ENCODE data around the gene TAS2R41.
A peak's percentile ranks its signal among the peaks of the same experiment; 100 is the strongest.
"Not testable (repeated sequence)": the region's sequence is repeated elsewhere in the genome, so short reads cannot be mapped to it uniquely, and the experiment has no call there.

TAS2R41 gene

DNA sequence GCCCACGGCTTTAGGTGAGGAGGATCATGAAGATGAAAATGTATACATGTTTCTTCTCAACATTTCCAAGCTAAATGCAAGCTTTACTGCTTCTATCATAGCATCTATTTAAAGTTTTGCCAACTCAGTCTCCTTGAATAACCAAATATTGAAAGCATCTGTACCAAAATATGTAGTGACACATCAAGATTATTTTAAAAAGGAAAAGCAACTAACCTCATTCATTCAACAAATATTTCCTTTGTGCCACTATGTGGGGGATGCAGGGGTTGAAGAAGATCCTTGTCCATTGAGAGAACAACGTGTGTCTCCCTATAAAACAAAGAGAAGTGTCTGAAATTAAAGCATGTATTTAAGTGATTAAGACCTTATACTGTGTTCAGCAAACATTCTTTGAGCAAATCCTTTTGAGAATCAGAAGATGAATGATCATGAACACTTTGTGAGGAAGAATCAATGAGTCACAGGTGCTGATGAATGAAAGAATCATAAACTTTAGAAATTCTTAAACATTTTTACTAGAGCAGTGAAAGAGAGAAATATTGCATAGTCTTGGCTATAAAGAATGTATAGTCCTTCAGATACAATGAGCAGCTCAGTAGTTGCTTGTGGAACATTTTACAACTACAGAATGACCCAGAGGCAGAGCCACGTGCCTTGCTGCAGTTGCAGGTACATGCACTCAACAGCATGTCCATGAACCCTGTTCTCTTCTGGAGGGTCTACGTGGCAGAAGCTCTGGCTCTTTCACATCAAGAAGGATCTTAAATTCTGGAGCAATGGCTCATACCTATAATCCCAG lies 20.5 kb upstream of the TAS2R41 start:
- no peak for DNase-seq (ENCODE audit: low spot score)

DNA sequence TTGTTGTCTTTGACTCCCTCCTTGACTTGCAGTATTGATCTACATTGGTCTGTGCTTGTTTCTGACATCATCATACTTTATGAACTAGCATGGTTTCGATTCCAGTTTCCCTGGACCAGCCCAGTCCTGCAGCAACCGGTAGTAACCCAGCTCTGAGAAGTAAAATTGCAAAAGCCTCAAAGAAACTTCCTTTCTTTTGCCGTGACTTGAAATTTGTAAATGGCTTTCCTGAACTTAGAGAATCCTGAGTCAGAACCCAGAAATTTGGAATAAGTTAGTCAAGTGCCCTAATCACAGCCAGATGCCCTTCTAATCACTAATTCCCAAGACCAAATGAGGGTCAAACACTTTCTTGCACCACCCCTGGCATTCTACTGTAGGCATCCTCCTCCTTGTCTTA lies 19.4 kb upstream of the TAS2R41 start:
- DNase-seq (ENCODE audit: low spot score) = no peak

DNA sequence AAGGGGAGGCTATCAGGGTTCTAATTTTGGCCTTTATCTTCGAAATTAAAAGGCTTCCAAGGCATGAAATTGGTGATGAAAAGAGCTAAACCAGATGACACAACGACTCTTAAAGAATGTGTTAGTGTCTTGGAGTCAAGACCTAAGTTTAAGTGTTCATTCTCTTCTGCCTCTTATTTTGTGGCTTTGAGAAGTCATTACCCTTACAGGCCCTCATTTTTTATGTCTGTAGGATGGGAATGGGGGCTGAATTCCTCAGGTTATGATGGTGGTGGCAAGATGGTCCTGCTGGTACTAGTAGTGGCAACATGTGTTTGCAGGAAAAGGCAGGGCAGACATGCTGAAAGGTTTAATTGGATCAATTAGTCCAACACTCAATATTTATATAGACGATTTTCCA lies 19.0 kb upstream of the TAS2R41 start:
- DNase-seq (ENCODE audit: low spot score) = no peak

DNA sequence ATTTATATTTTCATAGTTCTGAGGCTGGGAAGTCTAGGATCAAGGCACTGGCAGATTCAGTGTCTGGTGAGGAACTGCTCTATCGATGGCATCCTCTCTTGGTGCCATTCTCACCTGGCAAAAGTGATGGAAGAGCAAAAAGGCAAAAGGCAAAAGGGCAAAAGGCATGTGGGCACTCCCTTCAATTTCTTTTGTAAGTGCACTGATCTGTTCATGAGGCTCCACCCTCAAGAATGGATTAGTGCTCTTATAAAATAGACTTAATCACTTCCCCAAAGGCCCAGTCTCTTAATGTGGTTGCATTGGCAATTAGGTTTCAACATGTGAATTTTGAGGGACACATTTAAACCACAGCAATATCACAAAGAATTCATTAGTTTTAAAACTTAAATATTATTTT lies 18.3 kb upstream of the TAS2R41 start:
- no peak for DNase-seq (ENCODE audit: low spot score)

DNA sequence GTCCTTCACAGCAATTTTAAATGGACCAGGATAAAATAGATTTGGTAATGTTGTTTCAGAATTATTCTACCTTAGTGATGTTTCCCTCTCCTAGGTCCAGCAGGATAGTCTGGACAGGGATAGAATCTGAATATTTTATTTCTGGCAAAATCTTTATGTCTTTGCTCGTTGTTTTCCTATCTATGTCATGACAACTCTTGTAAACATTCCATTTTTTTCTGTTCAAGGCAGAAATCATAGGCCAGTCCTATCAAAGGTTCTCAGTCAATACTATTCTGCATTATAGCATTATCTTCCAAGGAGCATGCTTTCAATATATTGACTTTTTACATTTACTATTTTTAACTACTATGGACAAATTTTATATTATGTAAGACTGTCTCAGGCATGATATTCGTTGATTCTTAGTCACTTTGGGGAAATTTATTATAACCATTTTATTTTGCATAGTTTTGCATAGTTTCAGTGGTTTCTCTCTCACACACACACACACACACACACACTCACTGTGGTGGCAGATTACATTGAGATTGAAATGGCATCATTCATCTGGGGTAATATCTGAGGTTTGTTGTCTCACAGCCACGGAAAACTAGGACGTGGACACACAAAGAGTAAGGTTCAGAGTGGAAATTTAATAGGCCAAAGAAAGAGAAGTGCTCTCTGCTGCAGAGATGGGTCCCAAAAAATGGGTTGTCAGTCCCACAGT lies 17.2 kb upstream of the TAS2R41 start:
- no peak for DNase-seq (ENCODE audit: low spot score)

DNA sequence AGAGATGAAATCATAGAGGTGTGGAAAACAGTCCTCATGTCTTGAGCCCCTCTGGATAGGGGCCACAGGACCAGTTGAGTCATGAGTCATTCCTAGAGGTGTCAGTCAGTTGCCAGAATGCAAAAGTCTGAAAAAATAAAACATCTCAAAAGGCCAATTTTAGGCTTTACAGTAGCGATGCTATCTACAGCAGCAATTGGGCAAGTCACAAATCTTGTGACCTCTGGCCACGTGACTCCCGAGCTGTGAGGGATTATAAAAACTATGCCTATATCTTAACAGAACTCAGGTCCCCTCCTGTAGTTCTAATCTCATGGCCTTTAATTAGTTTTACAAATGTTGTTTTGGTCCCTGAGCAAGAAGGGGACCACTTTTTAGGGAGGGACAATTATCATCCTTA lies 15.6 kb upstream of the TAS2R41 start:
- DNase-seq (ENCODE audit: low spot score) = no peak

DNA sequence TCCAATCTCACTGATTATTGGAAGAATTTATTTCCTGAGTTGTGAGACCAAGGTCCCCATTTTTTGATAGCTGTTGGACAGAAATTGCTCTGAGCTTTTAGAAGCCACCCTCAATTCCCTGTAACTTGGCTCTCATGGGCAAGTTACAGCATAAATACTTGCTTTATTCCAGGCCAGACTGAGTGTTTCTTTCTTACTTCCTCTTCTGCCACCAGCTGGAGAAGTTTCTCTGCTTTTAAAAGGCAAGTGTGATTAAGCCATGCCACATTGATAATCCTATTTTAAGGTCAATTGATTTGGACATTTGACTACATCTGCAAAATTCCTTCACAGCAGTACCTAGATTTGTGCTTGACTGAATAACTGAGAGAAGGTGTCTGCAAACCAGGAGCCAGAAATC lies 14.1 kb upstream of the TAS2R41 start:
- DNase-seq (ENCODE audit: low spot score) = peak; percentile 13

DNA sequence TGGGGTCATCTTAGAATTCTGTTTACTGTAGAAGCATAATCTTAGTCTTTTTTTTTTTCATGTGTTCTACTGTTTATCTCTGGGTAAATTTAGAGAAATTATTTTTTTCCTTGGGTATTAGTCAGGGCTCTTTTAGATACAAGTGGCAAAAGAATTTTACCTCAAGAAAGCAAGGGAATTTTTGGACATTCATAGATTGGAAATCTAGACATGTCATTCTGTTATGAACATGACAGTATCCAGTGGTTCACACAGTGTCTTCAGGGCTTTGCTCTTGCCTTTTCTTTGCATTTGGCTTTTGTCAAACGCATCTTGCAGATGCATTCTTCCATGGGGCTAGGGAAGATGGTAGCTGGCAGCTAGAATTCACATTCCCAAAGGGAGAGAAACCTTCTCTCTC lies 13.7 kb upstream of the TAS2R41 start:
- no peak for DNase-seq (ENCODE audit: low spot score)

DNA sequence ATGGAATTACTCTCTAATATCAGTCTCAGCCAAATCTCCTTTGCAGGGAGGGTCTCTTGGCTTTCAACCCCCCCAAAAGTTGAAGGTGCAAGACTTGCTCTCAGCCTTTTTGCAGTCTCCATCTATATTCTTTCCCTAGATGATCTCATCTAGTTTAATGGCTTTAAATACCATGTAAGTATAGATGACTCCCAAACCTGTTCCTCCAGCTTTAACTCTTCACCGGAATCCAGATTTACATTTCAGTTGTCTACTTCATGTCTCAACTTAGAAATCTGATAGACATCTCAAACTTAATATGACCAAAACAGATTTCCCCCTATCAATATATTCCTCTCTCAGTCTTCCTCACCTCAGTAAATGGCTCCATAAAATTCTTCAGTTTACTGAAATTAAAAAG lies 9.9 kb upstream of the TAS2R41 start:
- DNase-seq (ENCODE audit: low spot score) = no peak

DNA sequence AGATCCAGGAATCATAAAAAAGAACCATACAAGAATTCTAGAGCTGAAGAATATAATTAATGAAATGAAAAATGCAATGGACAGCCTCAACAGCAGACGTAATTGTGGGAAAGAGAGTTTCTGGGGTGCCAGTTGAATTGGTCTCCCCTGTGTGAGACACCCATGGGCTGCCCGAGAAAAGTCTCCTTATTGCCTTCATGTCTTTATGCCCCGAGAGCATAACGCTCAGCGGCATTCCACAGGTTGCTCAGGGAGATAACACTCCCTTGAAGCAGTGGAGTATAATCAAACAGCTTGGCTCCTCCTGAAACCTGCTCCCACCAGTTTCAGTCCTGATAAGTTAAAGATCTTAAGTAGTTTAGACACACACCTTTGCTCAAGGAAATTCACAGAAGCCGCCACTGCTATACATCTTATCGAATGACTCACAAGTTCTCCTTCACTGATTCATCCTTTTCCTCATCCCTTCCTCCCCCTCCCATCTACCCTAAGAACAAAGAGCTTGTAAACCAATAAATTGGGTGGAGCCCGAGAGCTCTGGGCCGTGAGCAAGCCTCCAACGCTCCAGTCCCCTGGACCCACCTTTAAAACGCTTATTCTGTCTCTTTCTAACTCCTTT lies 5.5 kb upstream of the TAS2R41 start:
- DNase-seq (ENCODE audit: low spot score) = not testable (repeated sequence)

DNA sequence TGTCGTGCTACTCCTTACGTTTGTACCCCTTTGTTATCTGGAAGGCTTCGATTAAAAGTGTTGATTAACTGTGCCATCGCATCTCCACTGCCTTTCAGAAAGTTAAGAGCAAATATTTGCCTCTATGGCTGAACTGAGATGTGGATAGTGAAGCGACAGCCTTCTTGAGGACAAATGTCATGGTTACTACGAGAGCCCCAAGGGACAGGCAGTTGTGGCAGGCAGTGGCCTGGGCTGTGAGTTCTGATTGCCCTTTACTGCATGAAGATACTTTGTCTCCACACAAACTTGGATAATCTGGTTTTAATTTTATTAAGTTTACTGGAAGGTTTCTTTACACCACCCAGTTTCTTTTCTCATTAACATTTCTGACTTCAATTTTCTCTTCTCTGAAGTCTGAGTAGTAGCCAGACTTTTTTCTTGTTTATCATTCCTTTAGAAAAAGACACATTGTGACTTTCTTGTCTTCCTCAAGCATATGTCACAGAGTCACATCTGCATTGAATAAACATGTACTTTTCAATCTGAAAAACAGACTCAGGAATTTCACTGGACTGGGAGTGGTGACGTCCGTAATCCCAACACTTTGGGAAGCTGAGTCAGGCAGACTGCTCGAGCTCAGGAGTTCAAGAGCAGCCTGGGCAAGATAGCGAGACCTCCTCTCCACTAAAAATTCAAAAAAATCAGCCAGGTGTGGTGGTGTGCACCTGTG lies 1.5 kb downstream of the TAS2R41 start:
- DNase-seq (ENCODE audit: low spot score) = no peak

DNA sequence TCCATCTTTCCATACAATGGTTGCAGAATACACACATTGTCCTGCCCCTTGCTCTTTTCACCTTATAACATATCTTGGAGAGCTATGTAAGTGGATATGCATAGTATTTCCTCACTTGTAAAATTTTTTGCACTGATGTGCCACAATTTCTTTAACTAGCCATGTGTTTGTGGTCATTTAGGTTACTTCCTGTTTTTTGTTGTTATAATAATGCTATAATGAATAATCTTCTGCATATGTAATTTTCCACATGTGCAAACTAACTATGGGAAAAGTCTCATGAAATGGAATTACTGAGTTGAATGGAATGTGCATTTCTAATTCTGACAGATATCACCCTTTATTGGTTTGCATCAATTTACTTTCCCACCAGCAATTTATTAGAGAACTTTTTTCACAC lies 2.8 kb downstream of the TAS2R41 start:
- DNase-seq (ENCODE audit: low spot score) = no peak

DNA sequence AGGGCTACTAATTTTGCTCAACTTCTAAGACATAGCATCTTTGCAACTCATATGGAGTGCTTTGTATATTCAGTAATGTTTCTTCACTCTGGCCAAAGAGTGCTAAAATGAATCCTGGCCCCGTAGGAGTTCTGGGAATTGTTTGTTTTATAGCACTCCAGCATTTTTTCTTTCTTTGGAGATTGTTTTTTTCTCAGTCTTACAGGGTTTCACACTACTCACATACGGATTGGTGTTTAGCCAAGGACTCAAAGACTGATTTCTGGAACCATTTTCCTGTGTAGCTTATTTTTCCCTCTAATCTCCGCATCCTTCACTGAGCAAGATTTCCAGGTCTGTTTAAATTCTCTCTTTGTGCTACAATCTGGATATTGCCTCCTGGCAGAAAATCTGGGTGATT lies 6.4 kb downstream of the TAS2R41 start:
- DNase-seq (ENCODE audit: low spot score) = no peak

DNA sequence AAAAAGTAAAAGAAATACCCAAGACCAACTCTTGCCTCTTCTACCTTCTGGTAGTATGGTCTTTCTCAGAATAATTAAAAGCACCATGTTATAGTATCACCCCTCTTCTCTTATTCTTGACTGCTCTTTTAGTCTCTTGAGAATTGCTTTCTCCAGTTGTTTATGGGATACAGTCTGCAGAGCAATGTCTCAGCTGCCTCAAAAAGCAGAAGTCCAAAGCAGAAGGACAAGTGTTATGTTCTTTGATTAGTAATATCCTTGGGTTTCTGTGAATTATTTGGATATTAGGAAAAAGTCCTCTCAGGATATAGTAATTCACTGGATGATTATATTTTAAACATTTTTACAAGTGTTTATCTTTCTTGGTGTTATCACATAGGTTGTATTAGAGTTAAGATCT lies 7.4 kb downstream of the TAS2R41 start:
- no peak for DNase-seq (ENCODE audit: low spot score)

DNA sequence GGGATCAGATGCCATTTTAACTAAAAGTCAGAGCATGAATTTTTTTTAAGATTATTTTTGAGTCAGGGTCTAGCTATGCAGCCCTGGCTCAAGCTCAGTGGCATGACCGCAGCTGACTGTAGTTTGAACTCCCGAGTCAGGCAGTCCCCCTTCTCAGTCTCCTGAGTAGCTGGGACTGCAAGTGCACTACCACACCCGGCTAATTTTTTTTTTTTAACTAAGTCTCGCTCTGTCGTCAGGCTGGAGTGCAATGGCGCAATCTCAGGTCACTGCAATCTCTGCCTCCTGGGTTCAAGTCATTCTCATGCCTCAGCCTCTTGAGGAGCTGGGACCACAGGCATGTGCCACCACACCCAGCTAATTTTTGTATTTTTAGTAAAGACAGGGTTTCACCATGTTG lies 7.8 kb downstream of the TAS2R41 start:
- DNase-seq (ENCODE audit: low spot score) = no peak

DNA sequence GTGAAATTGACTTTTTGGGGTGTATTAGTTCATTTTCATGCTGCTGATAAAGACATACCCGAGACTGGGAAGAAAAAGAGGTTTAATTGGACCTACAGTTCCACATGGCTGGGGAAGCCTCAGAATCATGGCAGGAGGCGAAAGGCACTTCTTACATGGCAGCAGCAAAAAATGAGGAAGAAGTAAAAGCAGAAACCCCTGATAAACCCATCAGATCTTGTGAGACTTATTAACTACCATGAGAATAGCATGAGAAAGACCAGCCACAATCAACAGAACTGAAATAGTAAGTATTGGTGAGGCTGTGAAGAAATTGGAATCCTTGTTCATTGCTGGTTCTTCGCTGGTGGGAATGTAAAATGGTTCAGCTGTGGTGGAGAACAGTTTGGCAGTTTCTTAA lies 8.6 kb downstream of the TAS2R41 start:
- DNase-seq (ENCODE audit: low spot score) = not testable (repeated sequence)

DNA sequence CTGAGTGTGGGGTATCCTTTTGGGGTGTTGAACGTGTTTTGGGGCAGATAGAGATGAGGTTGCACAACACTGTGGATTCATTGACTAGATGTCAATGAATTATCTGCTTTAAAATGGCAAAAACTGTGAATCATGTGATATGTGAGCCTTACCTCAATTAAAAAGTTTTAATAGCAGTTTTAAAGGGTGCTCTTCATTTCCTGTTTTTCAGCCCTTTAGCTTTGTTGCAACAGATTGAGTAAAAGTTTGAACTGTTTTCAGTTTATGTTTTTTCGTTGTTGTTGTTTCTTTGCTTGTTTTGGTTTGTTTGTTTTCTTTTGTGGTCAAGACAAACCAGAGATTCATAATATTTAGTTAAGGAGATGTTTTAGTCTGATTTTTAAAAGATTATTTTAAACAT lies 9.4 kb downstream of the TAS2R41 start:
- no peak for DNase-seq (ENCODE audit: low spot score)

DNA sequence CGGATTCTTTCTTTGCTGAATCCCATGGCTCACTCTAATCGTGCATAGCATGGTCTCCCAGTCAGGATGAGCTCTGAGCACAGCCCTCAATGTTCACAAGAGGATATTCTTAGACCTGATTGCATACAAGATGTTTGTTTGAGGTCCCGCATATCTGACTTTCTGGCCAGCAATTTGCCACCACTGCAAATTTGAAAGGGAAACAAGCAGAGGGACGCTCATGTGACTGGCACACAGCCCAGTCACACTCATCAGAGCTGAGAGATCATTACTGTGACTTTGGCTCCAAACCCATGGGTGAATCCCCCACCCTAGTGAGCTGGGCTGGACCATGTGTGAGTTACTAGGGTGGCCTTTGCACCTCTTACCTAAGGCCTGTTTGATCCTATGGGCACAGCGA lies 9.9 kb downstream of the TAS2R41 start:
- DNase-seq (ENCODE audit: low spot score) = no peak

DNA sequence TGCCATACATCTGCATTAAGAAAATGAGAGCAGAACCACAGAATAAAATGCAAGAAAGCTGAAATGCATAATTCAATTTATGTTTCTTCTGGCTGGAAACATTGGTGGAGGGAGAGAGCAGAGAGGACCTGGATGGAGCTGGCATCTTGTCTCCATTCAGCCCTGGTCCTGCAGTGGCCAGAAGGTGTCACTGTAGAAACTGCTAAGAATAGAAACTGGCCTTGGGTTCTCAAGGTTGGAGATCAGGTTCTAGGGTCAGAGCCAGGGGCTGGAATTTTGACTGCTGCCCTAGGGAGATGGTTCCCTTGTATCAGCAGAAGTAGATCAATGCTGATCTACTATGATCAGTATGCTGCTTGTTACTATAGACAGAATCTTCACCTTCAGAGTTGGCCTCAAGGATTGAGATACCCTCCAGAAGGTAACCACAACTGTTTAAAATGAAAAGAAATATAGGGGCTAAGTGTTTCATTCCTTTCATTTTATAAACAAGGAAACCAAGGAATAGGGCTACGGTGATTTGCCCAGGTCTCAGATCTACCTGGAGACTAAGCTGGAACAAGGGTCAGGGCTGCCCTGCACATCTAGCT lies 13.1 kb downstream of the TAS2R41 start:
- DNase-seq (ENCODE audit: low spot score) = no peak

DNA sequence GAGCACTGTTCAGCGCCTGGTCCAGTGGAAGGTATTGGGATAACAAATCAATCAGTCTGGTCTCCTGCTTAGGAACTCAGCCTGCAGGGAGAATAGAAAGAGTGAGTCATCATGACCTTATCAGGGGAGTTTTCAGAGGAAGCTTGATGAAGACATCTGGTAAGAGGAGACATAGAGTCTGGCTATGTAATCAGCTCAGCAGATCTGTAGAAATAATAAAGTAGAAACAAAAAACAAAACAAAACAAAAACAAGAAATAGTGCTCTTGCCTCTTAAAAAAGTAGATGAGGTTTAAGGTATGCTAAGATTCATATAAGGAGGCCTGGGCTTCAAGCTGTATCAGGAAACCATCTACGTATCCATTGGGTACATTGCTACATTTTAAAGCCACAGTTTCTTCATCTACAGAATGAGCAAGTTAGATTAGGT lies 14.4 kb downstream of the TAS2R41 start:
- DNase-seq (ENCODE audit: low spot score) = no peak

DNA sequence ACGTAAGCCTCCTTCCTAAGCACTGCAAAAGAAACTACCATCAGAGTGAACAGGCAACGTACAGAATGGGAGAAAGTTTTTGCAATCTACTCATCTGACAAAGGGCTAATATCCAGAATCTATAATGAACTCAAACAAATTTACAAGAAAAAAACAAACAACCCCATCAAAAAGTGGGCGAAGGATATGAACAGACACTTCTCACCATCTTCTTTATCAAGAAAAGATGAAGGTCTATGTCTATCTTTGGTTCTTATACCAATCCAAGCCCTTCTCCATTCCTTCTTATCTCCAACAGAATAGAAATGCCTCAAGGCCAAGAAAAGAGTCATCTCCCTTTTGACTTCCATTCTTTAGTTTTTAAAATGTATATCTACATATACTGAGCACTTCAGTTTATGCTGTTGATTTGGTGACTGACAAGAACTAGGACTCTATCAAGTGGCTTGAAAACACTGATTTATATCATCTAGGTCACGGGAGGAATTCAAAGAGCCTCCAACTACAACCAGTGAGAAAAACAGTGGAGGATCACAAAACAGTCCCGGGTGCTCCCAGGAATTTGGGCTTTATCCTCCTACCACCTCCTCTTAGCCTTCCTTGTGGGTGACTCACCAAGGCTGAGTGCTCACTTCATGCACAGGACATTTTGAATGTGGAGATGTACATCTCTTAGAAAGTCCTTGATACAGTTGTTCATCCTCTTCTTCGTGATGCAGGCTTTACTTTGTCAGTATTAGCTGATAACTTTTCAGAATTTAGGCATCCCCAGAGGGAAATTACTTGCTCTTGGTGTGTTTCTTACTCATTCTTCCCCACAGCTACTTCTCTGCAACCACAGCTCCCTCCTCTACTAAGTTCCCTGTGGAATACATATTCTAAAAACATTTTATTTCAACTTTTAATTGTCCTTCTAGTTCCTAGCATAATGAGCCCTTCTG lies 15.4 kb downstream of the TAS2R41 start:
- DNase-seq (ENCODE audit: low spot score) = no peak

Measured in pons (tissue), 1 donor.